HepG2 (cell line): ENCODE measurements around the gene ROM1. TPM values are rescaled to one million over a fixed set of nuclear protein-coding genes. Genes with fewer than 3 reads are reported as not detected.
A peak's percentile ranks its signal among the peaks of the same experiment; 100 is the strongest.

Experiments used
- AKAP8 ChIP-seq: sonication (generic); formaldehyde crosslinking; IDR thresholded peaks from 2 replicates; pipeline ENCODE4 v1.5.1; 2020; ENCODE audit warnings: mild to moderate bottlenecking, missing genetic modification reagents
- BRF2 ChIP-seq: sonication (generic); formaldehyde crosslinking; IDR thresholded peaks from 2 replicates; pipeline ENCODE4 v1.8.1; 2022; ENCODE audit warnings: mild to moderate bottlenecking, missing genetic modification reagents
- DR1 ChIP-seq: sonication (generic); formaldehyde crosslinking; IDR thresholded peaks from 2 replicates; pipeline ENCODE4 v1.8.0; 2021; ENCODE audit warnings: mild to moderate bottlenecking, missing genetic modification reagents, inconsistent platforms
- ELF3 ChIP-seq: IDR thresholded peaks from 2 replicates; pipeline ENCODE4 v1.6.1; 2016; ENCODE audit warnings: missing genetic modification reagents, missing compliant biosample characterization
- GTF2F1 ChIP-seq: fragments of 150-350 bp; IDR thresholded peaks from 2 replicates; pipeline ENCODE4 v1.6.1; 2014; ENCODE audit warnings: low read length
- HCFC1 ChIP-seq: fragments of 150-350 bp; IDR thresholded peaks from 2 replicates; pipeline ENCODE4 v1.6.1; 2014; ENCODE audit warnings: low read depth, low read length
- HMGXB3 ChIP-seq: sonication (generic); formaldehyde crosslinking; IDR thresholded peaks from 2 replicates; pipeline ENCODE4 v1.4.0; 2020; ENCODE audit warnings: missing genetic modification reagents, borderline replicate concordance
- KLF6 ChIP-seq: IDR thresholded peaks from 2 replicates; pipeline ENCODE4 v1.8.0; 2016; ENCODE audit warnings: missing biosample characterization, missing genetic modification reagents
- MYPOP ChIP-seq: sonication (generic); formaldehyde crosslinking; IDR thresholded peaks from 2 replicates; pipeline ENCODE4 v1.8.1; 2023; ENCODE audit warnings: mild to moderate bottlenecking, moderate library complexity, missing genetic modification reagents
- NFATC3 ChIP-seq: sonication (generic); formaldehyde crosslinking; IDR thresholded peaks from 2 replicates; pipeline ENCODE4 v1.5.1; 2020; ENCODE audit warnings: mild to moderate bottlenecking, missing genetic modification reagents
- RNF2 ChIP-seq: fragments of 450-650 bp; conservative IDR thresholded peaks from 2 replicates; pipeline ENCODE4 v1.6.1; 2016; ENCODE audit warnings: low read depth
- ZFX ChIP-seq: sonication (generic); formaldehyde crosslinking; IDR thresholded peaks from 2 replicates; pipeline ENCODE4 v1.4.0; 2020; ENCODE audit warnings: mild to moderate bottlenecking, low read depth, missing genetic modification reagents, moderate library complexity
- ZMYM3 ChIP-seq: sonication (generic); formaldehyde crosslinking; IDR thresholded peaks from 2 replicates; pipeline ENCODE4 v1.5.1; 2020; ENCODE audit warnings: mild to moderate bottlenecking, missing genetic modification reagents
- ZNF558 ChIP-seq: sonication (generic); formaldehyde crosslinking; IDR thresholded peaks from 2 replicates; pipeline ENCODE4 v1.9.0; 2022; ENCODE audit warnings: mild to moderate bottlenecking, missing genetic modification reagents, borderline replicate concordance
- ZNF589 ChIP-seq: sonication (generic); formaldehyde crosslinking; conservative IDR thresholded peaks from 2 replicates; pipeline ENCODE4 v1.8.0; 2022; ENCODE audit warnings: mild to moderate bottlenecking, moderate library complexity, missing genetic modification reagents
- ZNF710 ChIP-seq: sonication (generic); formaldehyde crosslinking; IDR thresholded peaks from 2 replicates; pipeline ENCODE4 v1.5.0; 2020; ENCODE audit warnings: mild to moderate bottlenecking, missing genetic modification reagents, borderline replicate concordance
- polyA plus RNA-seq, 8 experiments: library from polyadenylated mRNA; depleted of rRNA in 3 of 8; stranded (reverse) in 7 of 8; unstranded in 1 of 8; fragments of >200 nt; fragmentation: Illumina TruSeq in 4 of 8; extraction: Trizol in 4 of 8; gene quantifications; 2 replicates each; pipeline versions ENCODE4 v1.2.1 to v1.2.3, GENCODE V29; 2011 to 2016; ENCODE audit warnings: low read depth in 4 of 8, missing spikeins in 1 of 8, mixed read lengths in 1 of 8; ENCODE audit not compliant: insufficient read depth in 1 of 8
- total RNA-seq, 5 experiments: library from RNA; depleted of rRNA; stranded (reverse); fragments of >200 nt; fragmentation: Illumina TruSeq; extraction: Trizol; gene quantifications; 2 replicates each; pipeline ENCODE4 v1.2.3, GENCODE V29; 2016; ENCODE audit warnings: low read depth in 1 of 5

Gene ROM1
- total and polyA plus RNA-seq, 2 of the 13 experiments (the other 11 are each of a cell fraction or from before 2014, with no cell fraction given) = 1.2 to 2.4 TPM

GRCh38 chr11:62591448-62592145 lies 21.5 kb upstream of the ROM1 start, which contains the start of gene TUT1 (continued):
- peak; percentile 56; the same call in 1 of the 2 replicates for TF ChIP-seq ZMYM3
- no peak for TF ChIP-seq HMGXB3 (CRISPR knock-in tag)
- TF ChIP-seq ZFX = peak; percentile 55; the same call in 1 of the 2 replicates
- TF ChIP-seq GTF2F1 = 0 out of 2 replicates have a peak, but pooled peaks have one; percentile 26
- 0 out of 2 replicates have a peak, but pooled peaks have one; percentile 26 for TF ChIP-seq ZNF589
- TF ChIP-seq MYPOP (CRISPR knock-in tag) = peak; percentile 73
- TF ChIP-seq NFATC3 (CRISPR knock-in tag) = peak; percentile 3; the same call in 1 of the 2 replicates
- TF ChIP-seq ELF3 = peak; percentile 93
- no peak for TF ChIP-seq AKAP8 (CRISPR knock-in tag)
- TF ChIP-seq RNF2 = peak; percentile 42; the same call in 1 of the 2 replicates
- peak; percentile 98 for TF ChIP-seq DR1 (CRISPR knock-in tag)
- no peak for TF ChIP-seq ZNF558
- peak; percentile 46; the same call in 1 of the 2 replicates for TF ChIP-seq ZNF710 (CRISPR knock-in tag)
- TF ChIP-seq HCFC1 = peak; percentile 86
- TF ChIP-seq BRF2 (CRISPR knock-in tag) = peak; percentile 77; the same call in 1 of the 2 replicates
- peak; percentile 55; the same call in 1 of the 2 replicates for TF ChIP-seq KLF6
